ENCODE results near the gene ONECUT2.

GRCh38 chr18:57416542-57416941, 18.6 kb upstream of the ONECUT2 start:
- TF ChIP-seq CTCF (conservative IDR thresholded peaks at IDR 0.05; ENCODE audit: low read length) (no peak), EZH2phosphoT487 (IDR thresholded peaks at IDR 0.05; ENCODE audit: borderline replicate concordance, low read depth, low read length) (no peak)
